ENCODE data around the gene MGAT5B.
A peak's percentile ranks its signal among the peaks of the same experiment; 100 is the strongest.
"Not testable (repeated sequence)": the region's sequence is repeated elsewhere in the genome, so short reads cannot be mapped to it uniquely, and the experiment has no call there.

Gene MGAT5B

DNA sequence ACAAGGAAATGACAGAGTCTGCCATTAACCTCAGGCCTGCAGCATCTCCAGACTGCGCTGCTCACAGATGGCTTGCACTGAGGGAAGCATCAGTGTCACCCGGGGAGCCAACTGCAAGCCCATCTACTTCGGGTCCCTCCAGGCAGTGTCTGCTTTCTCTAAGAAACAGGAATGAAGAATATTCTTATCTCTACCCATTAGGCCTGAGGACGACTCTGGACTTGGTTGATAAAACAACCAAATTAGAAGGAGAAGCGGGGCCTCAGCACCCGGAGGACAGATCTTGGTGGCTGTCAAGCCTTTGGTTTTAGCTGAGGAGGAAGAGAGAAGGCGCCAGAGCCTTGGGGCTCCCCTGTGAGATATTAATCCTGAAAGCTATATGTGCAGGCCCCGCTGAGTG is 19.5 kb upstream of the MGAT5B start:
- DNase-seq (ENCODE audit: low read depth), result no peak

DNA sequence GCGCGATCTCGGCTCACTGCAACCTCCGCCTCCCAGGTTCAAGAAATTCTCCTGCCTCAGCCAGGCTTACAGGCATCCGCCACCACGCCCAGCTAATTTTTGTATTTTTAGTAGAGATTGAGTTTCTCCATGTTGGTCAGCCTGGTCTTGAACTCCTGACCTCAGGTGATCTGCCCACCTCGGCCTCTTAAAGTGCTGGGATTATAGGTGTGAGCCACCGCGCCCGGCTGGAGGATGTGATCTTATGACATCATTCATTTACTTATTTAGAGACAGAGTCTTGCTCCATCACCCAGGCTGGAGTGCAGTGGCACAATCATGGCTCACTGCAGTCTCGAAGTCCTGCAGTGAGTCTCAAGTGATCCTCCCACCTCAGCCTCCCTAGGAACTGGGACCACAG is 19.0 kb upstream of the MGAT5B start:
- not testable (repeated sequence) for DNase-seq (ENCODE audit: low read depth)

DNA sequence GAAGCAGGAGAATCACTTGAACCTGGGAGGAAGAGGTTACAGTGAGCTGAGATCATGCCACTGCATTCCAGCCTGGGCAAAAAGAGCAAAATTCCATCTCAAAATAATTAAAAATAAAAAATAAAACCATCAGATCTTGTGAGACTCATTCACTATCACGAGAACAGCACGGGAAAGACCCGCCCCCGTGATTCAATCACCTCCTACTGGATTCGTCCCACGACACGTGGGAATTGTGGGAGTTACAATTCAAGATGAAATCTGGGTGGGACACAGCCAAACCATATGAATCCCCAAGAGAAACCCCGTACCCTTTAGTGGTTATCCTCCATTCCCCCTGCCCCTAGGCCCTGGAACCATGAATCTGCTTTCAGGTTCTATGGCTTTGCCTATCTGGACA is 15.4 kb upstream of the MGAT5B start:
- DNase-seq (ENCODE audit: low read depth), result no peak

DNA sequence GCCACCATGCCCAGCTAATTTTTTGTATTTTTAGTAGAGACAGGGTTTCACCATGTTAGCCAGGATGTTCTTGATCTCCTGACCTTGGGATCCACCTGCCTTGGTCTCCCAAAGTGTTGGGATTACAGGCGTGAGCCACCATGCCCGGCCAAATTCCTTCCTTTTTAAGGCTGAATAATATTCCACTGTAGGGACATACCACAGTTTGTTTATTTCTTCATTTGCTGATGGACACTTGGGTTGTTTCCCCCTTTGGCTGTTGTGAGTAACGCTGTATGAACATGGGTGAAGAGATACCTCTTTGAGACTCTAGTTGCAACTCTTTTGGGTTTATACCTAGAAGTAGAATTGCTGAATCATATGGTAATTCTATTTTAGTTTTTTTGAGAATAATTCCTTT is 13.1 kb upstream of the MGAT5B start:
- no peak for DNase-seq (ENCODE audit: low read depth)

DNA sequence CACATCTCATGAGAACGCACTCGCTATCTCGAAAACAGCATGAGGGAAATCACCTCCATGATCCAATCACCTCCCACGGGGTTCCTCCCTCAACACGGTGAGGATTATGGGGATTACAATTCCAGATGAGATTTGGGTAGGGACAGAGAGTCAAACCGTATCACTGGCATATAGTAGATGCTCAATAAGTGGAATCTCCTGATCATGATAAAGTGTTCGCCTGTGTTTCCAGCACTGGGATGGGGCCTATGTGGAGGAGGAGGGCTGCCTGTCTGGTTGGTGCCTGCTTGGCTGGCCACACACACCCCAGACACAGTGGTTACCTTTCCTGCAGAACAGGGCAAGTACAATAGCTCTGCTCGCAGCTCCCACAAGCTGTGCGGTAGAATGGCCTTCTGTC is 6.1 kb upstream of the MGAT5B start:
- no peak for DNase-seq (ENCODE audit: low read depth)

DNA sequence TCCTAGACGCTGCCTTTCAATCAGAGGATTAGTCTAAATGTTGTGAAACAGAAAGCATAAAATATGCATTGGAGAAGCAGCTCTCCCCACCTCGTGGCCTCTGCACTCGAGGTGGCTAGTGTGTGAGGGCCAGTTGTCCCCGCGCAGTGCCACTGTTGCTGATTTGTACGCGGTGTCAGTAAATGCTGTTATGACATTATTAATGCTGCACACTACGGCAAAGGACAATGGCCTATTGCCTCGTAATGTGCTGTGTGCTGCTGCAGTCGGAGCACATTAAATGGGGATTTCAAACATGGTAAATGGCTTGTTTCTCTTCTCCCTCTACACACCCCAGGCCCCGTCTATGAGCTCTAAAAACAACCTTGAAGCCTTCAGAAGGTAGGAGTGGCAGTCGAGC is 5.7 kb upstream of the MGAT5B start:
- DNase-seq (ENCODE audit: low read depth), result no peak

DNA sequence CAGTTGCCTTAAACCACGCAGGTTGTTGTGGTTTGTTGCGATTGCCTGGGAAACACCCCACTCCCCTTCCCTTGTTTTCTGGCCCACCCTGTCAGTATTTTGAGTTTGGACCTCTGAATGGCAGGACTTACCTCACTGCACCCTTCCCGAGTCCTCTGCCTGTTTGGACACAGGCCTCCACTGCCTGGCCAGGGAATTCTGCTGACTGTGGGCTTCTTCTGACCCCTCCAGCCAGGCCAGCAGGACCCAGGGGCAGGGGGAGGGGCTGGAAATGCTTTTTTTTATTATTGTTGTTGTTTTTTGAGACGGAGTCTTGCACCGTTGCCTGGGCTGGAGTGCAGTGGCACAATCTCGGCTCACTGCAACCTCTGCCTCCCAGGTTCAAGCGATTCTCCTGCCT is 4.2 kb upstream of the MGAT5B start:
- DNase-seq (ENCODE audit: low read depth), result no peak

DNA sequence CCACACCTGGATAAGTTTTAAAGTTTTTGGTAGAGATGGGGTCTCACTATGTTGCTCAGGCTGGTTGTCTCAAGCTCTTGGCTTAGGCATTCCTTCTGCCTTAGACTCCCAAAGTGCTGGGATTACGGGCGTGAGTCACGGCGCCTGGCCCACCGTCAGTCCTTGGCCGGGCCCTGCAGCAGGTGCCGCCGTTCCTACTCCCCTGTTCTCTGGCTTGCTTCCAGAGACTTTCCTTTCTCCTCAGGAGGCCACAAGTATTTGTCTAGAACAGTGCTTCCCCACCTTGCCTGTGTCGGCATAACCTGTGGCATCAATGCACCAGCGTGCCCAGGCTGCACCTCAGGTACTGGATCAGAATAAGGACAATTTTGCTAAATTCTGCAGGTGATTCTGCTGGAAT is 3.0 kb upstream of the MGAT5B start:
- DNase-seq (ENCODE audit: low read depth), result peak; percentile 22

DNA sequence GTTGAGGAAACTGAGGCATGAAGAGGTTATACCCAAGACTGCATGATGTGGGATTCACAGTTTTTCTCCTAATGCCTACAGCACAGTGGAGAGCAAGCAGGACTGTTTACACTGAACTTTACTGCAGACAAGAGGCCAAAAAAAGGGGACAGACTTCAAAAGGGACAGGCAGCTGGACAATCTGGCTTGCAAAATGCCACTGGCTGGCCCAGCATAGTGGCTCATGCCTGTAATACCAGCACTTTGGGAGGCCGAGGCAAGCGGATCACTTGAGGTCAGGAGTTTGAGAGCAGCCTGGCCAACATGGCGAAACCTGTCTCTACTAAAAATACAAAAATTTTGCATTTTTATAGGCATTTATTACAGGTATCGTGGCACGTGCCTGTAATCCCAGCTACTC is 2.0 kb upstream of the MGAT5B start:
- no peak for DNase-seq (ENCODE audit: low read depth)

DNA sequence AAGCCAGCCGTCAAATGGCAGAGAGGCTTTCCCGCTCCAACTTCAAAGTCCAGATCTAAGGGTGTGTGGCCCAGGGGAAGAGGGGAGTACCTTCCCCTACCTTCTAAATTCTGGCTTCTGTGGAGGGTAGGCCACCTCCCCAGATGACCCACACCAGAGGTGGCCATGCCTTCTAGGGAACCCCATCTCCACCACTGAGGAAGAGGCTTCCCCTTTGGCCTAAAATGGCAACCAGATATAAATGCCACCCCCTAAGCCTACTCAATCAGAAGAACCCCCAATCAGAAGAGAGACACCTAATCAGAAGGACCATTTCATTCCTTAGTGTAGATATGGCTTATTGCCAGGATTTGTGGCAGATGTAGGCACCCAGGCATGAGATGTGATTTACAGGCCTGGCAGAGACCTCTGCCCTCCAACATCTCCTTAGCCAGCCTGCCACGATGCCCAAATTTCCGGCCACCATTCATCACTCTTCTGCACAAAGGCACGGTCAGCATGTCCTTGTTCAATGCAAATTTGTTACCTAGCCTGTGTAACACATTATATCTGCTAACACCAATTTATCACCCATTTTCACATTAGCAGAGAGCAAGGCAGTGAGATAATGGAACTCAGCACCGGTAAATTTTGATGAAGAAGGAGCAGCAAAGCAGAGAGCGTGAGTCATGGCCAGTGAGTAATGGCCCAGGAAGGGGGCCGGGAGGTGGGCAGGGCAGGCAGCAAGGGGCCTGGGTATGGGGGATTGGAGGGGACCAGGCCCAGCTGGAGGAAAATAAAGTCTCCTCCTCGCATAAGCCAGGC is 1.2 kb upstream of the MGAT5B start:
- DNase-seq (ENCODE audit: low read depth), result peak; percentile 47

DNA sequence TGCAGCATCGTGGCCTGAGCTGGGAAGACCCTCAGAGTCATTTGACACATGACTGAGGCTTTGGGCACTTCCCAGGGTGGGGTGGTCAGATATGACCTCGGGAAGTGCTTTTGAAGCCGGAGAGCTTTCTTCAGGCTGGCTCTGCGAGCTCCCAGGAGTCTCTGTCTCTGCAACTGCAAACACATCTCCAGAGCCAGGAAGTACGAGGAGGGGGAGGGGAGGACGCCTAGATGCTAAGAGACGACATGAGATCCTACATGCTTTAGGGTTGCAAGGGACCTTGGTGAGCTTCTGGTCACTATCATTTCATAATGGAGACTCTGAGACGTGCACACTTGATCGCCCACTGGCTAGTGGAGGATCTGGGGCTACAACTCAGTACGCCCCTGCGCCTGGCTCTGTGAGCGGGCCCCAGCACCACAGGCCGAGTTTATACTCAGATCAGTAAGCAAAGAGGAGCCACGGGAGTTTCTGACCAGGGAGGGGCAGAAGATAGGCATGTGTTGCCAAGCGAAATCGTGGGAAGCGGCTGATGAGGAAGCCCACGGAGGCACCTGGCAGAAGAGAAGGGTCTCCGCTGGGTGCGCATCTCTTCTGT is 527 bp upstream of the MGAT5B start:
- peak; percentile 67 for DNase-seq (ENCODE audit: low read depth)

DNA sequence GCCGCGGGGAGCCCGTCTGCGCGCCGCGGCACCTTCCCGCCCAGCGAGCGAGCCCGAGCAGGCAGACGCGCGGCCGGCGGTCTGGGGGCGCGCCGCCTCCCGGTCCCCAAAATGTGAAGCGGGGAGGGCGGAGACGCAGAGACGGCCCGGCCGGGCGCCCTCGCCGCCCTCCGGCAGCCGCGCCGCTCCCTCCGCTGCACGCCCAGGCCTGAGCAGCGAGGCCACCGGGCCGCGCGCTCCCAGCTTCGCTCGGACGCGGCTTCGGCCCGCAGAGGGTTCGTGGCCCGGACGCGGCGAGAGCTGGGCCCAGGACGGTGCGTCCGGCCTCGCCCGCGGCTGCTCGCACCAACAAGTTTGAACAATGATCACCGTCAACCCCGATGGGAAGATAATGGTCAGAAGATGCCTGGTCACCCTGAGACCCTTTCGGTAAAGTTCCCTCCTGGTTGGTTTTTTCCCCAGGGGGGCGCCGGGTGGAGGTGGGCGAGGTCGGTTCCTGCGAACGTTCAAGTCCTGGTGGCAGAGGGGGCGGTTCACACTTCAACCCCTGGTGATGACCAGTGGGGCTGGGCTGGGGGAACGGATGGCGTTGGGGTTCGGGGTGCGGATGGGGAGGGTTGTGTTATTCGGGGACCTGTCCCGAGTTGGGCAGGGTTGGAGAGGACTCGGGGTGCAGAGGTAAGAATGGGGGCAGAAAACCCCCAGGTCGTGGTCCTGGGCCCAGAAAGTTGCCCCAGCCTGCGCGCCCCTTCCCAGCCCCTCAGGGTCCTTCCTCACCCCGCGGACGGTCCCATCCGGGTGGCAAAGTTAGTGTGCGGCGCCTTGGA is 678 bp downstream of the MGAT5B start:
- DNase-seq (ENCODE audit: low read depth), result no peak

DNA sequence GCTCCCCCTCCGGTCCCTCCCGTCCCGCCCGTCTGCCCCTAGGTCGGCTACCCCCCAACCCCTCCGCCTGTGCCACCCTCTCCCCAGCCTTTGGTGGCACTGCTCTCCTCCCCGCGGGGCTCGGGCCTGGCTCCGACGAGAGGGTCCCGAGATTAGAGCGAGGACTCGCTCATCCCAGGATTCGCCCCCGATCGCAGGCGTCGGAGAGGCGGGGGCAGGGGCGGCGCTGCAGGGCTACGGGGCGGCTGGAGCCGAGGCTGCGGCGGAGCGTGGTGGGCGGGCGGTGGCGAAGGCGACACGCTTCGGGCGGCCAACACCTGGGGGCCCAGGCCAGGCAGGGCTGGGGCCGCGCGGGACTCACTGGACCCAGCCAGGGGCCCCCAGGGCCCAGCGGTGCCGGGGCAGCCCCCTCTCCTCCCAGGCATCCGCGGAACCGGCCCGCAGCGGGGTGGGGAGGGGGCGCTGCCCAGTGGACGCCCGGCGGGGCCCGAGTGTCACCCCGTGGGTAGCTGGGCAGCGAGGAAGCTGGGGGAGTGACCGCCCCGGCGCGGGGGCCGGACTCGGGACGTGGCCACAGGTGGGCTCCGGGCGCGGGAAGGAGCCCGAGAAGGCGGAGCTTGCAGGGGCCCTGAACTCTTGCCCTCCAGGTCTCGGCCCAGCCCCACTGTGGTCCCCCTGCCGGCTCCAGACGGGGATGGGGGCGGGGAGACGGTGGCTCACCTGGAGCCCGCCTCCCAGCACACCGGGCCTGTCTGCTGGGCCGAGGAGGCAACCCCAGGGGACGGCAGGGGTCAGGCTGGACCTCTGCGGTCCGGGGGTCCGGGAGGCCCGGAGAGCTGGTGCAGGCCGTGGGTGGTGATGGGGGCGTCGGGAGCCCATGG is 1.5 kb downstream of the MGAT5B start:
- DNase-seq (ENCODE audit: low read depth), result no peak

DNA sequence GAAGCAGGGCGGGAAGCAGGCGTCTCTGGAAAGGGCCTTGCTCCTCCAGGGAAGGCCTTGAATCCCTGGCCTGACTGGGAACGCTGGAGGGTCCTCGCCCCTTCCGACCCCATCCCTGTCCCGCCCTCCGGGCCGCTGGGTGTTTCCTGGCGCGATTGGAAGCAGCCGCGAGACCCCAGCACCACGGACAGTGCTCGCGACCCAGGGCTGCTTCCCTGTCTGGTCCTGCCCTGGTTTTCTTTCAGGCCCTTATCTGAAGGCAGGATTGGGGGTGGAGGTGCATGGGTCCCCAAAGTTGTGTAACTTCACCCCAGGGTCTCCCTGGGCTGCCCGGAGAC is 2.1 kb downstream of the MGAT5B start:
- peak; percentile 14 for DNase-seq (ENCODE audit: low read depth)

DNA sequence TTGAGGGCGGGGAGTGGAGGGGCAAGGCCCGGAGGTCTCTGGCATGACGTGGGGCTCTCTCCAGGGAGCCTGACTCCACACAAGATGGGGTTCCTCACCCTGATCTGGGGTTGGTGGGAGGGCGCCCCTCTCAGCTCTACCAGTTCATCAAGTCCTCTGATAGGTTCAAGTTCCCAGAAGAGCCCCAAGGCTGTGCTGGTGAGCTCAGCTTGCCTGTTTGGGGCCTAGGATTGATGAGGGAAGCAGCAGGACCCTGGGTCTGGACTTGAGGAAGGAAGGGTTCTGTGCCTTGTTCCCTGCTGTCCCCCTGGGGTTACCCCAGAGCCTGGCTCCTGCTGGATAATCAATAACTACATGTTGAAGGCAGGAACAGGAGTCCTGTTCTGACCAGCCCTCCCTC is 3.5 kb downstream of the MGAT5B start:
- DNase-seq (ENCODE audit: low read depth), result no peak

DNA sequence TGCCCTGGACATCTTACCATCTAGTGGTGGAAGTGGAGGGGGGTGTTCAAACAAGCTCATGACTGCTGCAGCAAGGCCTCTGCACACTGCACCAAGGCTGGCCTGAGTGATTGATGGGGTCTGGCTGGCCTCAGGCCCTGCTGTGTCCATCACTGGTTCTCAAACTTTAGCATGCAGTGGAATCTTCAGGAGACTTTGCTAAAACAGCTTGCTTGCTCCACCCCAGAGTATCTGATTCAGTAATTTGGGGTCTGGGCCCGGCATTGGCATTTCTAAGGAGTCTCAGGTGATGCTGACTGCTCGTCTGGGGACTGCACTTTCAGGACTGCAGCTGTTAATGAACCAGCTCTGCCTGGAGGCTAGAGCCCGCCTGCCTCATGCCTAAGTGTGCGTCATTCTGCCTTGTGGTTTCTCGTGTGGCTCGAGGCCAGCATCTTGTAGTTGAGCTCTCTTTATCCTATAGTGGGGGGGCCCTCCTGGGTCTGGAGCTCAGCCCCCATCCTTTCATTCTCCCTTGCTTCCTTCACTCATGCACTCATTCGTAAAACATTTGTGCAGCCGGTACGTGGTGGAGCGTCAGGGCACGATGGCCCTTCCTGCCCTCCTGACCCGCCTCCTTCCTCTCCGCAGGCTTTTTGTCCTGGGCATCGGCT is 4.1 kb downstream of the MGAT5B start:
- peak; percentile 95 for DNase-seq (ENCODE audit: low read depth)

DNA sequence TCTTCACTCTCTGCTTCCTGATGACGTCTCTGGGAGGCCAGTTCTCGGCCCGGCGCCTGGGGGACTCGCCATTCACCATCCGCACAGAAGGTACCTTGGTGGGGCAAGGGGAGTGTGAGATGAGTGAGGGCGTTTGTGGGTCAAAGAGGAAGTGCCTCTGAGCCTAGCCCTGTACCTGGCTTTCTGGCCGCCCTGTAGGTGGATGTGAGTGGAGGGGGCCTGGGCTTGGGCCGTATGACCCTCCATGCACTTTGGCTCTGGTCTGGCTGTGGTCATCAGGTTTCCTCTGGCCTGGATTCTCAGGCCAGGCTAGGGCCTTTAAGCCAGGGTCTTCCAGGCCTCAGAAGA is 4.6 kb downstream of the MGAT5B start:
- no peak for DNase-seq (ENCODE audit: low read depth)

DNA sequence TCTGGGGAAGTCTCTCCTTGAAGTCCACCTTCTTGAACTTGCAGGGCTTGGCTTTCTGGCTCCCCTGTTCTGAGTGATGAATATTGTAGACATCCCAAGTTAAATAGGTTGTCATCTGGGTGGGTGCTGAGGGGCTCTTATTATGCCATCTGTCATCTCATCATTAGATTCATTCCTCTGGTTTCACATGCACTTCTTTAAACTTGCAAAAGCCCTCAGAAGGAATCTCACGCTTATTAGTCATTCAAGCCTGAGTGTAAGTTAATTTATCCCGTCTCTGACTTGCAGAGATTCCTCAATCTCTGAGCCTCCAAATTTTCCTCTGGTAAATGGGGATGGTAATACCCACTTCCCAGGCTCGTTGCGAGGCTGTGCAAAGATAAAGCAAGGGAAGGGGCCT is 5.7 kb downstream of the MGAT5B start:
- peak; percentile 39 for DNase-seq (ENCODE audit: low read depth)

DNA sequence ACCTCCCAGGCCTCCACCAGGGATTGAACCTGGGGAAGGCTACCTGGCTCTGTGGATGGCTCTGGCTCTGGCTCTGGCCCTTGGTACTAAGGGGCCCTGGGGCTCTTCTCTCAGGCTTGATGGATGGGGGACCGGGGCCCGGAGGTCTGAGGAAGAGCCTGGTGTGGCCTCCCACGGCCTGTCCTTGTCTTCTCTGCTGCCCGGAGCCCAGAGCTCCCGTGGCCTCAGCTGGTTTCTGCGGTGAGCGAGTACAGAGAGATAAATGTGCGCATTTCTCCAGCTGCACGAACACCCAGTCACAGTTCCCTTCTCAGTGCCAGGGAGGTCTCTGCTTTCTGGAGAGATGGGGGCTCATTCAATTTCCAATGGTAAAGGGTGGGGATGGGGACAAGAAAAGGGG is 9.2 kb downstream of the MGAT5B start:
- no peak for DNase-seq (ENCODE audit: low read depth)

DNA sequence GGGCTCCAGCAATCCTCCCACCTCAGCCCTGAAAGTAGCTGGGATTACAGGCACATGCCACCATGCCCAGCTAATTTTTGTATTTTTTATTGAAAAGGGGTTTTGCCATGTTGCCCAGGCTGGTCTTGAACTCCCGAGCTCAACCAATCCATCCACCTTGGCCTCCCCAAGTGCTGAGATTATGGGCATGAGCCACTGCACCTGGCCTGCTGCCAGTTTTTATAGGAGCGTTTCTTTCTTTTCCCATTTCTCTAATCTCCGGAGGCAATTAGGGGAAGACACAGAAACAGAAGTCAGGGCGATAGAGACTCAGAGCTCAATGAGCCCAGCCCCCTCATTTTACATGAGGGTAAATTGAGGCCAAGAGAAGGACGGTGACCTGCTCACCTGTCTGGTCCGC is 10.4 kb downstream of the MGAT5B start:
- DNase-seq (ENCODE audit: low read depth), result no peak

DNA sequence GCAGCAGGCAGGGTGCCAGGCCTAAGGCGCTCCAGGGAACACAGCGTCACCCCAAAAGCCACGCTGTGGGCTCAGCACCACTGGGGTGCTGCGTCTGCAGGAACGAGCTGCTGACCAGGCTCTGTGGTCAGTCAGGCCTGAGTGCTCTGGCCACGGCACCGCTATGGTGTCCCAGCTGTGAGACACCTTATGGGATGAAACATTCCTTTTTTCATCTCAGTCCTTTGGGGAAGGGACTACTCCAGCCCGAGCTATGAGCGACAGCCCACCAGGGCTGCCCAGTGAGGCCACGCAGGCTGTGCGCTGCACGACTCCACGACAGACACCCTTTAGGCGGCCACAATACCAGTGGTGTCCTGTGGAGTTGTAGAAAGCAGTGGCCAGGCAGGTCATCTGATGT is 11.1 kb downstream of the MGAT5B start:
- DNase-seq (ENCODE audit: low read depth), result no peak

DNA sequence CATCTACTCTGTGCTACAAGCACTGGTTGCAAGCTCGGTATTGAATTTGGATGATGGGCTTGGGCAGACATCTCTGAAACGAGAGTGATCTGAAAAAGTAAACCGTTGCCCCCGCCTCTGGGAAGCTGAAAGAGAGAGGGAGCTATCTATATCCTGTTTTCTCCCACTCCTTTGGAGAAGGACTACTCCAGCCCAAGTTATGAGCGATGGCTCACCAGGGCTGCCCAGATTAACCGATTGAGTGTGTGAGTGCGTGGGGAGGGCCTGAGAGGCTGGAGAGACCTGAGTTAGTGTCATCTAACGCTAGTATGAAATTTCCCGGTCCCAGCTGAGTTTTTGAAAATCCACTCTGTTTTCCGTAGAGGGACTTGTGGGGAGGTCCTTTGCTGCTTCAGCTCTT is 11.5 kb downstream of the MGAT5B start:
- no peak for DNase-seq (ENCODE audit: low read depth)

All from amniotic epithelial cell (primary cell).